Measurements from ENCODE around the gene PPP2R2B.

- TF ChIP-seq USF2 (IDR thresholded peaks at IDR 0.05; ENCODE audit: low read depth, low read length), result no peak
- TF ChIP-seq, protein P1, sequence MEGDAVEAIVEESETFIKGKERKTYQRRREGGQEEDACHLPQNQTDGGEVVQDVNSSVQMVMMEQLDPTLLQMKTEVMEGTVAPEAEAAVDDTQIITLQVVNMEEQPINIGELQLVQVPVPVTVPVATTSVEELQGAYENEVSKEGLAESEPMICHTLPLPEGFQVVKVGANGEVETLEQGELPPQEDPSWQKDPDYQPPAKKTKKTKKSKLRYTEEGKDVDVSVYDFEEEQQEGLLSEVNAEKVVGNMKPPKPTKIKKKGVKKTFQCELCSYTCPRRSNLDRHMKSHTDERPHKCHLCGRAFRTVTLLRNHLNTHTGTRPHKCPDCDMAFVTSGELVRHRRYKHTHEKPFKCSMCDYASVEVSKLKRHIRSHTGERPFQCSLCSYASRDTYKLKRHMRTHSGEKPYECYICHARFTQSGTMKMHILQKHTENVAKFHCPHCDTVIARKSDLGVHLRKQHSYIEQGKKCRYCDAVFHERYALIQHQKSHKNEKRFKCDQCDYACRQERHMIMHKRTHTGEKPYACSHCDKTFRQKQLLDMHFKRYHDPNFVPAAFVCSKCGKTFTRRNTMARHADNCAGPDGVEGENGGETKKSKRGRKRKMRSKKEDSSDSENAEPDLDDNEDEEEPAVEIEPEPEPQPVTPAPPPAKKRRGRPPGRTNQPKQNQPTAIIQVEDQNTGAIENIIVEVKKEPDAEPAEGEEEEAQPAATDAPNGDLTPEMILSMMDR (conservative IDR thresholded peaks at IDR 0.05; ENCODE audit: low read depth, low read length), result no peak
- no peak for TF ChIP-seq RAD21 (IDR thresholded peaks at IDR 0.05; ENCODE audit: low read length)
- no peak for TF ChIP-seq MAFK (IDR thresholded peaks at IDR 0.05; ENCODE audit: low read depth, low read length)
- TF ChIP-seq RFX5 (IDR thresholded peaks at IDR 0.05; ENCODE audit: low read depth, low read length), result no peak
- no peak for TF ChIP-seq POLR2A (IDR thresholded peaks at IDR 0.05; ENCODE audit: low read depth, low read length)
- no peak for TF ChIP-seq NFE2L2 (IDR thresholded peaks at IDR 0.05; ENCODE audit: low read depth, low read length)
- no peak for TF ChIP-seq MAZ (IDR thresholded peaks at IDR 0.05; ENCODE audit: borderline replicate concordance, low read depth, low read length)
- TF ChIP-seq CHD1 (IDR thresholded peaks at IDR 0.05; ENCODE audit: low read depth, low read length), result no peak
Observed at GRCh38 chr5:146644831-146645230, 233.7 kb downstream of the PPP2R2B start.
